G401 (cell line): ENCODE data around the gene BUB1. TPM values are rescaled to one million over a fixed set of nuclear protein-coding genes. Genes with fewer than 3 reads are reported as not detected.
"Not testable (repeated sequence)": the region's sequence is repeated elsewhere in the genome, so short reads cannot be mapped to it uniquely, and the experiment has no call there.

Source experiments
- DNase-seq: peaks from one replicate; pipeline ENCODE4 v3.0.0-alpha.2; 2015; ENCODE audit warnings: low spot score
- in situ Hi-C: cut with HindIII; loops from 2 replicates; pipeline ENCODE4 v1.10.0; 2016; ENCODE audit warnings: low sequenced_read_pairs, mixed read lengths
- total RNA-seq: library from RNA; depleted of rRNA; stranded (reverse); fragments of >200 nt; shearing (Covaris generic); gene quantifications from 2 replicates; pipeline ENCODE4 v1.2.3, GENCODE V29; 2014; rRNA removed

Gene BUB1
- total RNA-seq, 1 experiment from 2014 or later, result 147 TPM

GRCh38 chr2:110613927-110614326, 63.9 kb downstream of the BUB1 start:
- in situ Hi-C loops, DNase-seq: not testable (repeated sequence)

- in situ Hi-C loops, DNase-seq: not testable (repeated sequence)
Observed at GRCh38 chr2:110610613-110611250, 67.1 kb downstream of the BUB1 start.

GRCh38 chr2:110609843-110610612, 67.8 kb downstream of the BUB1 start:
- in situ Hi-C loops, result not testable (repeated sequence)

GRCh38 chr2:110608788-110609502, 68.9 kb downstream of the BUB1 start:
- DNase-seq, in situ Hi-C loops: not testable (repeated sequence)

More at GRCh38 chr2:110609843-110610612, 67.8 kb downstream of the BUB1 start:
- not testable (repeated sequence) for DNase-seq

GRCh38 chr2:110605057-110605456, 72.8 kb downstream of the BUB1 start:
- DNase-seq, in situ Hi-C loops: not testable (repeated sequence)

GRCh38 chr2:110603917-110604591, 73.8 kb downstream of the BUB1 start:
- in situ Hi-C loops, DNase-seq: not testable (repeated sequence)

- in situ Hi-C loops, DNase-seq: not testable (repeated sequence)
Observed at GRCh38 chr2:110602139-110602538, 75.7 kb downstream of the BUB1 start.

- in situ Hi-C loops, DNase-seq: not testable (repeated sequence)
Observed at GRCh38 chr2:110591973-110592372, 85.9 kb downstream of the BUB1 start.

- DNase-seq, in situ Hi-C loops: not testable (repeated sequence)
Observed at GRCh38 chr2:110589677-110590330, 88.1 kb downstream of the BUB1 start.

- DNase-seq, in situ Hi-C loops: not testable (repeated sequence)
Observed at GRCh38 chr2:110588520-110588919, 89.3 kb downstream of the BUB1 start.

Other genes starting within 250 kb of the BUB1 start
- gene LIMS4, start 205.2 kb downstream of the BUB1 start, total RNA-seq, result not detected in 2 replicates
- gene RGPD6, start 100.8 kb downstream of the BUB1 start, total RNA-seq, result 23.1 and 35.0 TPM in 2 replicates
- gene ACOXL, start 54.5 kb upstream of the BUB1 start, total RNA-seq, result not detected in 2 replicates